Karpas-422 (cell line): ENCODE results near the gene NKIRAS1. TPM values are rescaled to one million over a fixed set of nuclear protein-coding genes. Genes with fewer than 3 reads are reported as not detected.
A peak's percentile ranks its signal among the peaks of the same experiment; 100 is the strongest.

Experiments
- DNase-seq: peaks from one replicate; pipeline ENCODE4 v3.0.0-alpha.2; 2015
- H2AFZ ChIP-seq: fragments of 200-600 bp; sonication (generic); 2 replicates; pipeline ENCODE4 v1.6.1; 2014; ENCODE audit warnings: antibody characterized with exemption, low read length, mixed read lengths
- H3K27ac ChIP-seq: fragments of 200-600 bp; sonication (generic); 2 replicates; pipeline ENCODE4 v1.5.1; 2014; ENCODE audit warnings: mild to moderate bottlenecking, low read length, moderate library complexity
- H3K27me3 ChIP-seq: fragments of 200-600 bp; sonication (generic); 2 replicates; pipeline ENCODE4 v1.6.1; 2014; ENCODE audit warnings: low read length, mixed read lengths
- H3K36me3 ChIP-seq: fragments of 200-600 bp; sonication (generic); 2 replicates; pipeline ENCODE4 v1.6.1; 2014; ENCODE audit warnings: low read length, mixed read lengths; ENCODE audit not compliant: insufficient read depth
- H3K4me1 ChIP-seq: fragments of 200-600 bp; sonication (generic); 2 replicates; pipeline ENCODE4 v1.6.1; 2014; ENCODE audit warnings: mild to moderate bottlenecking, low read length, mixed read lengths
- H3K4me2 ChIP-seq: fragments of 200-600 bp; sonication (generic); 2 replicates; pipeline ENCODE4 v1.6.1; 2014; ENCODE audit warnings: low read length, low read depth, mild to moderate bottlenecking; ENCODE audit not compliant: poor library complexity, severe bottlenecking
- H3K4me3 ChIP-seq: fragments of 200-600 bp; sonication (generic); 2 replicates; pipeline ENCODE4 v1.5.1; 2014; ENCODE audit warnings: mild to moderate bottlenecking, antibody characterized with exemption, low read length, mixed read lengths
- H3K79me2 ChIP-seq: fragments of 200-600 bp; sonication (generic); 2 replicates; pipeline ENCODE4 v1.6.1; 2014; ENCODE audit warnings: mild to moderate bottlenecking, low read length, mixed read lengths
- H3K9ac ChIP-seq: fragments of 200-600 bp; sonication (generic); 2 replicates; pipeline ENCODE4 v1.6.0; 2014; ENCODE audit warnings: low read length
- H3K9me2 ChIP-seq: fragments of 200-600 bp; sonication (generic), shearing (Covaris generic); replicated peaks from 2 replicates; pipeline ENCODE4 v1.6.0; 2014; ENCODE audit warnings: mild to moderate bottlenecking, low read length, moderate library complexity; ENCODE audit not compliant: insufficient read depth
- H3K9me3 ChIP-seq: fragments of 300-700, 200-600 bp; sonication (generic); 2 replicates; pipeline ENCODE4 v1.6.1; 2014; ENCODE audit warnings: low read length, mixed read lengths
- H4K20me1 ChIP-seq: fragments of 200-600 bp; sonication (generic); 2 replicates; pipeline ENCODE4 v1.6.1; 2014; ENCODE audit warnings: mild to moderate bottlenecking, antibody characterized with exemption, low read length, low read depth; ENCODE audit not compliant: insufficient read depth
- total RNA-seq: library from RNA; depleted of rRNA; stranded (reverse); fragments of >200 nt; shearing (Covaris generic); gene quantifications from 2 replicates; pipeline ENCODE4 v1.2.3, GENCODE V29; 2014; ENCODE audit warnings: low replicate concordance

Gene NKIRAS1
- total RNA-seq, 1 experiment from 2014 or later: 0.97 TPM

- Histone ChIP-seq H3K9me3 (no peaks in the 10 kb centered on the region), H2AFZ (no peak overlapping the region), H3K4me3 (no peak overlapping the region), H3K4me2 (no peak overlapping the region), H4K20me1 (no peaks in the 10 kb centered on the region), H3K79me2 (no peaks in the 10 kb centered on the region), H3K27me3 (no peaks in the 10 kb centered on the region), H3K9me2 (no peaks in the 10 kb centered on the region; the same call in 1 of the 2 replicates), H3K4me1 (no peaks in the 10 kb centered on the region), H3K9ac (no peak overlapping the region), H3K36me3 (no peaks in the 10 kb centered on the region), H3K27ac (no peak overlapping the region)
- DNase-seq: no peak
These were observed 15.8 kb upstream of the NKIRAS1 start for GRCh38 chr3:23932571-23932970.

GRCh38 chr3:23931597-23931996 is 14.8 kb upstream of the NKIRAS1 start:
- Histone ChIP-seq H3K9ac (no peak overlapping the region), H3K27ac (no peak overlapping the region), H3K9me3 (no peaks in the 10 kb centered on the region), H3K4me2 (no peak overlapping the region), H4K20me1 (no peaks in the 10 kb centered on the region), H3K9me2 (no peaks in the 10 kb centered on the region; the same call in 1 of the 2 replicates), H2AFZ (no peak overlapping the region), H3K4me3 (no peak overlapping the region), H3K4me1 (no peaks in the 10 kb centered on the region), H3K36me3 (no peaks in the 10 kb centered on the region), H3K79me2 (no peaks in the 10 kb centered on the region), H3K27me3 (no peaks in the 10 kb centered on the region)
- no peak for DNase-seq

- Histone ChIP-seq H3K4me3 (no peak overlapping the region), H3K27me3 (no peaks in the 10 kb centered on the region), H3K9me2 (no peaks in the 10 kb centered on the region; the same call in 1 of the 2 replicates), H2AFZ (no peak overlapping the region), H4K20me1 (no peaks in the 10 kb centered on the region), H3K36me3 (no peaks in the 10 kb centered on the region), H3K27ac (no peak overlapping the region), H3K4me2 (no peak overlapping the region), H3K9ac (no peak overlapping the region), H3K9me3 (no peaks in the 10 kb centered on the region), H3K79me2 (no peaks in the 10 kb centered on the region), H3K4me1 (no peaks in the 10 kb centered on the region)
- no peak for DNase-seq
These were observed 11.7 kb upstream of the NKIRAS1 start for GRCh38 chr3:23928524-23928923.

- no peaks in the 10 kb centered on the region for H3K9me3 ChIP-seq
- no peaks in the 10 kb centered on the region for H3K27me3 ChIP-seq
- no peaks in the 10 kb centered on the region for H3K9me2 ChIP-seq
- H3K4me1 ChIP-seq: no peaks in the 10 kb centered on the region
- no peaks in the 10 kb centered on the region for H3K36me3 ChIP-seq
- H3K9ac ChIP-seq: no peak overlapping the region
- H3K79me2 ChIP-seq: no peaks in the 10 kb centered on the region
- DNase-seq: no peak
- H4K20me1 ChIP-seq: no peaks in the 10 kb centered on the region
- no peak overlapping the region for H2AFZ ChIP-seq
- H3K27ac ChIP-seq: no peak overlapping the region
- no peak overlapping the region for H3K4me3 ChIP-seq
- H3K4me2 ChIP-seq: no peak overlapping the region
These were observed 9.9 kb upstream of the NKIRAS1 start for GRCh38 chr3:23926736-23927135.

- Histone ChIP-seq H3K9ac (no peak overlapping the region), H3K27ac (no peak overlapping the region), H2AFZ (no peak overlapping the region), H3K4me2 (no peak overlapping the region), H3K27me3 (no peaks in the 10 kb centered on the region), H4K20me1 (no peaks in the 10 kb centered on the region), H3K79me2 (no peaks in the 10 kb centered on the region), H3K9me2 (no peaks in the 10 kb centered on the region), H3K4me3 (no peak overlapping the region), H3K4me1 (no peaks in the 10 kb centered on the region), H3K9me3 (no peaks in the 10 kb centered on the region), H3K36me3 (no peaks in the 10 kb centered on the region)
- DNase-seq: no peak
These were observed 9.5 kb upstream of the NKIRAS1 start for GRCh38 chr3:23926246-23926645.

- H3K79me2 ChIP-seq: no peaks in the 10 kb centered on the region
- H4K20me1 ChIP-seq: peaks cover 15% of the 10 kb centered on the region
- H3K4me1 ChIP-seq: peaks cover 3% of the 10 kb centered on the region
- H3K4me3 ChIP-seq: no peak overlapping the region
- H3K9me3 ChIP-seq: no peaks in the 10 kb centered on the region
- H3K27ac ChIP-seq: no peak overlapping the region
- H3K9me2 ChIP-seq: no peaks in the 10 kb centered on the region
- no peak overlapping the region for H3K9ac ChIP-seq
- no peak for DNase-seq
- H2AFZ ChIP-seq: no peak overlapping the region
- H3K27me3 ChIP-seq: no peaks in the 10 kb centered on the region
- H3K4me2 ChIP-seq: no peak overlapping the region
- peaks cover 17% of the 10 kb centered on the region for H3K36me3 ChIP-seq
These were observed 7.0 kb upstream of the NKIRAS1 start for GRCh38 chr3:23923786-23924185.

GRCh38 chr3:23921052-23921511 is 4.3 kb upstream of the NKIRAS1 start:
- peaks cover 19% of the 10 kb centered on the region for H3K4me1 ChIP-seq
- peaks cover 30% of the 10 kb centered on the region for H3K36me3 ChIP-seq
- H3K9me2 ChIP-seq: no peaks in the 10 kb centered on the region
- peaks cover 17% of the 10 kb centered on the region for H3K79me2 ChIP-seq
- no peak overlapping the region for H3K4me2 ChIP-seq
- H3K4me3 ChIP-seq: no peak overlapping the region
- H4K20me1 ChIP-seq: peaks cover 30% of the 10 kb centered on the region
- no peaks in the 10 kb centered on the region for H3K27me3 ChIP-seq
- peak; percentile 58 for DNase-seq
- no peak overlapping the region for H3K9ac ChIP-seq
- H2AFZ ChIP-seq: no peak overlapping the region
- no peaks in the 10 kb centered on the region for H3K9me3 ChIP-seq
- H3K27ac ChIP-seq: no peak overlapping the region

GRCh38 chr3:23920151-23920655 is 3.4 kb upstream of the NKIRAS1 start:
- H3K9me2 ChIP-seq: no peaks in the 10 kb centered on the region
- H3K27me3 ChIP-seq: no peaks in the 10 kb centered on the region
- H2AFZ ChIP-seq: no peak overlapping the region
- H3K9me3 ChIP-seq: no peaks in the 10 kb centered on the region
- H3K4me2 ChIP-seq: no peak overlapping the region
- H3K4me1 ChIP-seq: peaks cover 25% of the 10 kb centered on the region
- peaks cover 17% of the 10 kb centered on the region for H3K79me2 ChIP-seq
- H3K9ac ChIP-seq: no peak overlapping the region
- no peak overlapping the region for H3K4me3 ChIP-seq
- H3K27ac ChIP-seq: no peak overlapping the region
- peaks cover 30% of the 10 kb centered on the region for H3K36me3 ChIP-seq
- peaks cover 30% of the 10 kb centered on the region for H4K20me1 ChIP-seq
- no peak for DNase-seq
